NCI-H1417 treated with DMSO at 0.1 percent for 48 hours (cell line): ENCODE measurements around the gene PAK1.
"Not testable (repeated sequence)": the region's sequence is repeated elsewhere in the genome, so short reads cannot be mapped to it uniquely, and the experiment has no call there.

Experiments used
- DNase-seq: peaks from one replicate; lab custom pipeline; 2025; lab: John Stamatoyannopoulos, UW

The PAK1 gene

GRCh38 chr11:77473801-77474683, at the start of gene PAK1:
Gene PAK1 (minus strand): TSS chr11:77474094. CDS start chr11:77392520, 81,574 bp downstream.
- peak; percentile 52 for DNase-seq

DNA sequence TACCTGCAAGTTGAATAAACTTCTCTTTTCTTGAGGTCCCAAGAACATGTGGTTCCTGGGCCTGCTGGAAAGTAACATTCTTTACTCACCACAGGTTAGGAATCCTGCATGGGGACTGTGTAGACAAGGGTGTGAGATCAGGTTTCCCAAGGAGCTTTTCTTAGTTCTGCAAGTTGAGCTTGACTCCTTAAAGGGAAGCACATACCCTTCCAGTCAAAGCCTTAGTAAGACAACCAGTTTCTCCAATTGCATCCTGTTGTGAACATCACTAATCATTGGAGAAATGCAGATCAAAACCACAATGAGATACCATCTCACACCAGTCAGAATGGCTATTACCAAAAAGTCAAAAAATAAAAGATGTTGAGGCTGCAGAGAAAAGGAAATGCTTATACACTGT, 48.3 kb upstream of the PAK1 start:
- DNase-seq = no peak

DNA sequence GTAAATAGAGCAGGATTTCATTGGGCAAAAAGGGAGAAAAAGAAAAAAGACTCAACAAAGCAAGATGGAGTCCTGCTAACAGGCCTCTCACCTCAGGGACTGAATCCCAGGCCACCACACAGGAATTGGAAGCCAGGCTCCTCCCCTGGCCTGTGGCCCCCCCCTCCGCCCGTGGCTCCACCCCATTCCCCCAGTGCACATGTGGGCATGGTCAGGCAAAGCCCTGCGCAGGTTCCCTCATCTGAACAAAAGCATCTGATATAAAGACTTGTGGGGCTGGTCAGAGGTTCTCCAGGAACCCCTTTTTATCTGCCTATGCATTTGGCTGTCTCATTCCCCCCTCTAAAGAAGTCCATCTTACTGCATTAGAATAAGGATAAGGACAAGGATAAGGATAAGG, 46.0 kb upstream of the PAK1 start:
- no peak for DNase-seq

GRCh38 chr11:77518471-77518870, 44.6 kb upstream of the PAK1 start:
- DNase-seq = no peak

- DNase-seq = no peak
Measured at GRCh38 chr11:77517753-77518152, 43.9 kb upstream of the PAK1 start.

DNA sequence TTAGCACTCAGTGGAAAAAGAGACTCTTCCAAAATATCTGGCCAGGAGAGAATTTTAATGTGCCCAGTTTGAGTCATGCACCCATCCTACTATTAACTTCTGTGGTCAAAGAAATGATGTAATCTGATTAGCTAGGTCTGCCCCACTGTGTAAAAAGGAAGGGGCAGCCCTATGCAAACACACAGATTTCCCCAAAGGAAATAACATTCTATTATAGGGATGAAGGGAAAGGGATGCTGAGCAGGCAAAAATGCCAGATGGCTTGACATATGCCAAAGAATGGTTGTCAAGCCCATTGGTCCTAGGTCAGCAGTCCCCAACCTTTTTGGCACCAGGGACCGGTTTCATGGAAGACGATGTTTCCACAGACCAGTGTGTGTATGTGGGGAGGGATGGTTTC, 43.3 kb upstream of the PAK1 start:
- DNase-seq = no peak

- DNase-seq = no peak
Measured at GRCh38 chr11:77515483-77515882, 41.6 kb upstream of the PAK1 start.

GRCh38 chr11:77515063-77515462, 41.2 kb upstream of the PAK1 start:
- no peak for DNase-seq

- no peak for DNase-seq
Measured at GRCh38 chr11:77512092-77512491, 38.2 kb upstream of the PAK1 start.

- no peak for DNase-seq
Measured at GRCh38 chr11:77510851-77511250, 37.0 kb upstream of the PAK1 start.

- no peak for DNase-seq
Measured at GRCh38 chr11:77510095-77510494, 36.2 kb upstream of the PAK1 start.

DNA sequence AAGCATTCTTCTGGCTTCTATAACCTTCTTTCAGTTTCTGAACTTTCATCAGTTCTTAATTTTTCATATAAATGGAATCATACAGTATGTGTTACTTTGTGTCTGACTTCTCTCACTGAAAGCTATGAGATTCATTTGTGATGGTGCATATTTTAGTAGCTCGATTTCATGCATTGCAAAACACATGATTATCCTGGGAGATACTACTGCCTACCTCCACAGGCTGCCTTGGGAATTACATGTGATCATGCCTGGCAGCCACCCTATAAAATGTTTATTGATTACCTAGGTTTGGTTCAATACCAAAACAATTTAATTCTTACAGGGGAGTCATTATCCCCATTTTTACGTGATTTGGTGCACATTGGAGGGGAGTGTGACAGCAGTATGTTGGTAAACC, 34.1 kb upstream of the PAK1 start:
- no peak for DNase-seq

- no peak for DNase-seq
Measured at GRCh38 chr11:77506857-77507256, 33.0 kb upstream of the PAK1 start.

- DNase-seq = no peak
Measured at GRCh38 chr11:77505956-77506355, 32.1 kb upstream of the PAK1 start.

- no peak for DNase-seq
Measured at GRCh38 chr11:77503006-77503405, 29.1 kb upstream of the PAK1 start.

DNA sequence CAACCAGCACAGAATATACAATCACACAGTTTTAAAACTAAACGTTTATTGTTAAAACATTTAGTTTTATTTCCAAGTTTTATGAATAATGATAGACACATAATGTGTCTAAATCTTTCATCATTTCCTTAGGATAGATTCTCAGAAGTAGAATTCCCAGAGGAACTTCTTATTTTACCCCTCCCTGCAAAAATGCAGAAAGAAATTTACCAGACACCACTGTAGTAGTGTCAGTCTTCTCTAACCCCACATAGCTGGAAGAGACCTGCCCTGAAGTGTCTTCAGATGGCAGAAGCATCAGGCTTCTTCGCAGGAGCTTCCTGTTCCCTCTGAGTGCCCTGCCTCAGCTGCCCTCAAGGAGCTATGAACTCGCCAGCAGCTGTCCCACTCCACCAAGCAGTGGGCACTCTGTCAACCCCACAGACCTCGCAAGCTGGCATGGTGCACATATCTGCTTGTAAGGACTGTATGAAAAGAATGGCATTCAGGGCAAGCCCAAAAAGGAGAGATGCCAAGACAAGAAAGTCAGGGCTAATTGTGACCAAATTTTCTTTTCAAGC, 28.5 kb upstream of the PAK1 start:
- no peak for DNase-seq

- DNase-seq = no peak
Measured at GRCh38 chr11:77501758-77502157, 27.9 kb upstream of the PAK1 start.

- no peak for DNase-seq
Measured at GRCh38 chr11:77497368-77497767, 23.5 kb upstream of the PAK1 start.

DNA sequence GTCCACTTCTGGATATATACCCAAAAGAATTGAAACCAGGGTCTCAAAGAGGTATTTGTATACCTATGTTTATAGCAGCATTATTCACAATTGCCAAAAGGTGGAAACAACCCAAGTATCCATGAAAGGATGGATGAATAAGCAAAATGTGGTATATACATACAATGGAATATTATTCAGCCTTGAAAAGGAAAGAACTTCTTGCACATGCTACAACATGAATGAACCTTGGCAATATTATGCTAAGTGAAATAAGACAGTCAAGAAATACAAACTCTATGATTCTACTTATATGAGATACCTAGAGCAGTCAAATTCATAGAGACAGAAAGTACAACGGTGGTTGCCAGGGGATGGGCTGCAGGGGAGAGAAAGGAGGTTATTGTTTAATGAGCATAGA, 21.6 kb upstream of the PAK1 start:
- DNase-seq = no peak

DNA sequence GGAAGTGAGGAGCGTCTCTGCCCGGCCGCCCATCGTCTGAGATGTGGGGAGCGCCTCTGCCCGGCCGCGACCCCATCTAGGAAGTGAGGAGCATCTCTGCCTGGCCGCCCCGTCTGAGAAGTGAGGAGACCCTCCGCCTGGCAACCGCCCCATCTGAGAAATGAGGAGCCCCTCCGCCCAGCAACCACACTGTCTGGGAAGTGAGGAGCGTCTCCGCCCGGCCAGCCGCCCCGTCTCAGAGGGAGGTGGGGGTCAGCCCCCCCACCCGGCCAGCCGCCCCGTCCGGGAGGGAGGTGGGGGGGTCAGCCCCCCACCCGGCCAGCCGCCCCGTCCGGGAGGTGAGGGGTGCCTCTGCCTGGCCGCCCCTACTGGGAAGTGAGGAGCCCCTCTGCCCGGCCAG, 16.1 kb upstream of the PAK1 start:
- not testable (repeated sequence) for DNase-seq

GRCh38 chr11:77487790-77488189, 13.9 kb upstream of the PAK1 start:
- no peak for DNase-seq

- no peak for DNase-seq
Measured at GRCh38 chr11:77479746-77480352, 6.0 kb upstream of the PAK1 start.

DNA sequence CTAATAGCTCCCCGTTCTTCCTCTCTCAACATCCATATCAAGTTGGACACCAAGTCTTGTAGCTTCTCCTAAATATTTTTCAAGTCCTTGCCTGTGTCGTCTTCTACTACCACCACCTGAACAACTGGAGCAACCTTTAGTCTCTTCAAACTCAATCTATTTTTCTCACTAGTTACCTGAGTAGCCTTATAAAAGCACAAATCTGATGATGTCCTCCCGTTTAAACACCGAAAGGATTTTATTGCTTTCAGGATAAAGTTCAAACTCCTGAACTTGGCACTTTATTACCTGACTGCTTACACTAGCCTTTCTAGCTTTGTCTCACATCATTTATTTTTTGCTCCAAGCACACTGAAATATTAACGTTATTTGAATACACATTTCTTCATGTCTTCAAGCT, 1.3 kb upstream of the PAK1 start:
- DNase-seq = no peak
